ENCODE data around the gene PCGF1. TPM values are rescaled to one million over a fixed set of nuclear protein-coding genes. Genes with fewer than 3 reads are reported as not detected.
A peak's percentile ranks its signal among the peaks of the same experiment; 100 is the strongest.

PCGF1 gene
- total and polyA plus RNA-seq, 9 of the 15 experiments (the other 6 are each of a cell fraction or from before 2014, with no cell fraction given): 20.3 to 45.7 (median 29.3) TPM

GRCh38 chr2:74553892-74554819 lies 46.7 kb upstream of the PCGF1 start, which contains the start of the genes DOK1 and LOXL3 (continued):
- no peak; the same call in 1 of the 2 replicates for TF ChIP-seq ZBTB1 (CRISPR knock-in tag; IDR thresholded peaks at IDR 0.05; ENCODE audit: borderline replicate concordance, low read depth)
- TF ChIP-seq CC2D1A (IDR thresholded peaks at IDR 0.05): no peak
- no peak for TF ChIP-seq SMAD2 (IDR thresholded peaks at IDR 0.05; ENCODE audit: low read depth, low read length)
- TF ChIP-seq, protein P1, sequence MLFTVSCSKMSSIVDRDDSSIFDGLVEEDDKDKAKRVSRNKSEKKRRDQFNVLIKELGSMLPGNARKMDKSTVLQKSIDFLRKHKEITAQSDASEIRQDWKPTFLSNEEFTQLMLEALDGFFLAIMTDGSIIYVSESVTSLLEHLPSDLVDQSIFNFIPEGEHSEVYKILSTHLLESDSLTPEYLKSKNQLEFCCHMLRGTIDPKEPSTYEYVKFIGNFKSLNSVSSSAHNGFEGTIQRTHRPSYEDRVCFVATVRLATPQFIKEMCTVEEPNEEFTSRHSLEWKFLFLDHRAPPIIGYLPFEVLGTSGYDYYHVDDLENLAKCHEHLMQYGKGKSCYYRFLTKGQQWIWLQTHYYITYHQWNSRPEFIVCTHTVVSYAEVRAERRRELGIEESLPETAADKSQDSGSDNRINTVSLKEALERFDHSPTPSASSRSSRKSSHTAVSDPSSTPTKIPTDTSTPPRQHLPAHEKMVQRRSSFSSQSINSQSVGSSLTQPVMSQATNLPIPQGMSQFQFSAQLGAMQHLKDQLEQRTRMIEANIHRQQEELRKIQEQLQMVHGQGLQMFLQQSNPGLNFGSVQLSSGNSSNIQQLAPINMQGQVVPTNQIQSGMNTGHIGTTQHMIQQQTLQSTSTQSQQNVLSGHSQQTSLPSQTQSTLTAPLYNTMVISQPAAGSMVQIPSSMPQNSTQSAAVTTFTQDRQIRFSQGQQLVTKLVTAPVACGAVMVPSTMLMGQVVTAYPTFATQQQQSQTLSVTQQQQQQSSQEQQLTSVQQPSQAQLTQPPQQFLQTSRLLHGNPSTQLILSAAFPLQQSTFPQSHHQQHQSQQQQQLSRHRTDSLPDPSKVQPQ (CRISPR knock-in tag; IDR thresholded peaks at IDR 0.05; ENCODE audit: borderline replicate concordance): no peak
- TF ChIP-seq, protein P2, sequence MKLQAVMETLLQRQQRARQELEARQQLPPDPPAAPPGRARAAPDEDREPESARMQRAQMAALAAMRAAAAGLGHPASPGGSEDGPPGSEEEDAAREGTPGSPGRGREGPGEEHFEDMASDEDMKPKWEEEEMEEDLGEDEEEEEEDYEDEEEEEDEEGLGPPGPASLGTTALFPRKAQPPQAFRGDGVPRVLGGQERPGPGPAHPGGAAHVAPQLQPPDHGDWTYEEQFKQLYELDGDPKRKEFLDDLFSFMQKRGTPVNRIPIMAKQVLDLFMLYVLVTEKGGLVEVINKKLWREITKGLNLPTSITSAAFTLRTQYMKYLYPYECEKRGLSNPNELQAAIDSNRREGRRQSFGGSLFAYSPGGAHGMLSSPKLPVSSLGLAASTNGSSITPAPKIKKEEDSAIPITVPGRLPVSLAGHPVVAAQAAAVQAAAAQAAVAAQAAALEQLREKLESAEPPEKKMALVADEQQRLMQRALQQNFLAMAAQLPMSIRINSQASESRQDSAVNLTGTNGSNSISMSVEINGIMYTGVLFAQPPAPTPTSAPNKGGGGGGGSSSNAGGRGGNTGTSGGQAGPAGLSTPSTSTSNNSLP (IDR thresholded peaks at IDR 0.05; ENCODE audit: borderline replicate concordance, low read depth, low read length): no peak
- TF ChIP-seq COPS2 (conservative IDR thresholded peaks at IDR 0.05): no peak
- TF ChIP-seq, protein P3, sequence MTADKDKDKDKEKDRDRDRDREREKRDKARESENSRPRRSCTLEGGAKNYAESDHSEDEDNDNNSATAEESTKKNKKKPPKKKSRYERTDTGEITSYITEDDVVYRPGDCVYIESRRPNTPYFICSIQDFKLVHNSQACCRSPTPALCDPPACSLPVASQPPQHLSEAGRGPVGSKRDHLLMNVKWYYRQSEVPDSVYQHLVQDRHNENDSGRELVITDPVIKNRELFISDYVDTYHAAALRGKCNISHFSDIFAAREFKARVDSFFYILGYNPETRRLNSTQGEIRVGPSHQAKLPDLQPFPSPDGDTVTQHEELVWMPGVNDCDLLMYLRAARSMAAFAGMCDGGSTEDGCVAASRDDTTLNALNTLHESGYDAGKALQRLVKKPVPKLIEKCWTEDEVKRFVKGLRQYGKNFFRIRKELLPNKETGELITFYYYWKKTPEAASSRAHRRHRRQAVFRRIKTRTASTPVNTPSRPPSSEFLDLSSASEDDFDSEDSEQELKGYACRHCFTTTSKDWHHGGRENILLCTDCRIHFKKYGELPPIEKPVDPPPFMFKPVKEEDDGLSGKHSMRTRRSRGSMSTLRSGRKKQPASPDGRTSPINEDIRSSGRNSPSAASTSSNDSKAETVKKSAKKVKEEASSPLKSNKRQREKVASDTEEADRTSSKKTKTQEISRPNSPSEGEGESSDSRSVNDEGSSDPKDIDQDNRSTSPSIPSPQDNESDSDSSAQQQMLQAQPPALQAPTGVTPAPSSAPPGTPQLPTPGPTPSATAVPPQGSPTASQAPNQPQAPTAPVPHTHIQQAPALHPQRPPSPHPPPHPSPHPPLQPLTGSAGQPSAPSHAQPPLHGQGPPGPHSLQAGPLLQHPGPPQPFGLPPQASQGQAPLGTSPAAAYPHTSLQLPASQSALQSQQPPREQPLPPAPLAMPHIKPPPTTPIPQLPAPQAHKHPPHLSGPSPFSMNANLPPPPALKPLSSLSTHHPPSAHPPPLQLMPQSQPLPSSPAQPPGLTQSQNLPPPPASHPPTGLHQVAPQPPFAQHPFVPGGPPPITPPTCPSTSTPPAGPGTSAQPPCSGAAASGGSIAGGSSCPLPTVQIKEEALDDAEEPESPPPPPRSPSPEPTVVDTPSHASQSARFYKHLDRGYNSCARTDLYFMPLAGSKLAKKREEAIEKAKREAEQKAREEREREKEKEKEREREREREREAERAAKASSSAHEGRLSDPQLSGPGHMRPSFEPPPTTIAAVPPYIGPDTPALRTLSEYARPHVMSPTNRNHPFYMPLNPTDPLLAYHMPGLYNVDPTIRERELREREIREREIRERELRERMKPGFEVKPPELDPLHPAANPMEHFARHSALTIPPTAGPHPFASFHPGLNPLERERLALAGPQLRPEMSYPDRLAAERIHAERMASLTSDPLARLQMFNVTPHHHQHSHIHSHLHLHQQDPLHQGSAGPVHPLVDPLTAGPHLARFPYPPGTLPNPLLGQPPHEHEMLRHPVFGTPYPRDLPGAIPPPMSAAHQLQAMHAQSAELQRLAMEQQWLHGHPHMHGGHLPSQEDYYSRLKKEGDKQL (CRISPR knock-in tag; IDR thresholded peaks at IDR 0.05; ENCODE audit: borderline replicate concordance): no peak
- no peak for TF ChIP-seq ETS2 (tag; IDR thresholded peaks at IDR 0.05; ENCODE audit: borderline replicate concordance, poor library complexity, severe bottlenecking)
- TF ChIP-seq TSC22D4 (tag; IDR thresholded peaks at IDR 0.05): no peak
- 0 out of 2 replicates have a peak, but pooled peaks have one; percentile 14 for TF ChIP-seq ETV5 (CRISPR knock-in tag; IDR thresholded peaks at IDR 0.05; ENCODE audit: low read depth)
- no peak for TF ChIP-seq ZNF561 (CRISPR knock-in tag; conservative IDR thresholded peaks at IDR 0.05)
- TF ChIP-seq ZNF717 (CRISPR knock-in tag; IDR thresholded peaks at IDR 0.05): no peak
- no peak for TF ChIP-seq GTF2F1 (IDR thresholded peaks at IDR 0.05; ENCODE audit: low read depth, low read length)
- no peak for TF ChIP-seq EWSR1 (IDR thresholded peaks at IDR 0.05; ENCODE audit: borderline replicate concordance, low read depth, partially characterized antibody)
- peak; percentile 75 for TF ChIP-seq ZFX (CRISPR knock-in tag; IDR thresholded peaks at IDR 0.05)
- no peak for TF ChIP-seq POLR3G (IDR thresholded peaks at IDR 0.05; ENCODE audit: extremely low read depth, insufficient read length, insufficient replicate concordance)
- TF ChIP-seq ZBTB7A (IDR thresholded peaks at IDR 0.05; ENCODE audit: borderline replicate concordance, control insufficient read depth, low read depth, low read length): peak; percentile 50; the same call in 1 of the 2 replicates

Data from K562 (cell line).